ENCODE results near the gene AVEN.

GRCh38 chr15:34013746-34014145, 25.3 kb downstream of the AVEN start:
- TF ChIP-seq GATA2 (IDR thresholded peaks at IDR 0.05; ENCODE audit: low read depth, low read length): no peak
- TF ChIP-seq GATA3 (IDR thresholded peaks at IDR 0.05; ENCODE audit: low read depth, low read length): no peak
